ENCODE results near the gene MAP2K5.

GRCh38 chr15:67592245-67592644, 49.7 kb downstream of the MAP2K5 start:
- TF ChIP-seq GATA3 (IDR thresholded peaks at IDR 0.05; ENCODE audit: low read depth, low read length), result no peak
- TF ChIP-seq GATA2 (IDR thresholded peaks at IDR 0.05; ENCODE audit: low read depth, low read length), result no peak

All from SH-SY5Y (cell line).